HCT116 (cell line): ENCODE results near the gene SAE1. TPM values are rescaled to one million over a fixed set of nuclear protein-coding genes. Genes with fewer than 3 reads are reported as not detected.

Source experiments
- ATAC-seq: fragments of 200-7000 bp; cut with Tn5 transposase; 2 replicates; pipeline ENCODE4 v1.9.1; 2020; ENCODE audit warnings: mild to moderate bottlenecking, moderate library complexity
- BruUV-seq: library from RNA; stranded (reverse); fragments of 400-500 nt; replicated peaks from 2 replicates; lab custom pipeline; 2021; lab: Mats Ljungman, UMichigan
- CTCF ChIA-PET: fragments of 300-600 bp; sonication (Branson Sonifier 250); formaldehyde crosslinking; loops from one replicate; lab custom pipeline; 2021; ENCODE audit warnings: antibody characterized with exemption; lab: Charles Lee
- POLR2A ChIA-PET: fragments of 300-600, 350-600 bp; sonication (Branson Sonifier 250); formaldehyde crosslinking; loops from one replicate; lab custom pipeline; 2021; ENCODE audit warnings: antibody characterized with exemption; lab: Charles Lee
- RAD21 ChIA-PET, 2 experiments: fragments of 300-600 bp; sonication (Branson Sonifier 250); formaldehyde crosslinking; loops; one replicate each; lab custom pipeline; 2023; ENCODE audit warnings: low total read pairs in 2 of 2; ENCODE audit not compliant: uncharacterized antibody in 2 of 2, unreplicated experiment in 2 of 2, low non-redundant PET in 1 of 2; lab: Charles Lee
- DNase-seq: peaks from one replicate; pipeline ENCODE4 v3.0.0-alpha.2; 2010; ENCODE audit warnings: low read depth, low spot score
- H2AFZ ChIP-seq: fragments of 200-600 bp; shearing (Covaris generic), sonication (generic); 2 replicates; pipeline ENCODE4 v1.6.1; 2017; ENCODE audit warnings: low read depth, mixed run types, mixed read lengths, antibody characterized with exemption, low read length; ENCODE audit not compliant: poor library complexity, severe bottlenecking
- H3K27ac ChIP-seq: 2 replicates; pipeline ENCODE4 v1.5.1; 2012; ENCODE audit warnings: low read depth, low read length
- H3K27me3 ChIP-seq: fragments of 200-600 bp; sonication (generic); 2 replicates; pipeline ENCODE4 v1.6.1; 2016; ENCODE audit warnings: mixed run types, low read length, mixed read lengths; ENCODE audit not compliant: insufficient read depth
- H3K36me3 ChIP-seq, 2 experiments: fragments of 200-500 bp in 1 of 2; fragments of 200-600 bp in 1 of 2; sonication (Bioruptor generic) in 1 of 2; sonication (generic) in 1 of 2; 2 replicates each; pipeline versions ENCODE4 v1.5.1 to v1.6.1; 2014 to 2016; ENCODE audit warnings: low read length in 2 of 2, inconsistent platforms in 1 of 2, mixed read lengths in 1 of 2, mixed run types in 1 of 2; ENCODE audit not compliant: insufficient read depth in 2 of 2, control insufficient read depth in 1 of 2
- H3K4me1 ChIP-seq, 2 experiments: fragments of 200-600 bp in 1 of 2; sonication (generic) in 1 of 2; 2 replicates each; pipeline versions ENCODE4 v1.5.1 to v1.6.1; 2012 to 2017; ENCODE audit warnings: low read length in 2 of 2, inconsistent platforms in 1 of 2, mild to moderate bottlenecking in 1 of 2, mixed read lengths in 1 of 2, mixed run types in 1 of 2, moderate library complexity in 1 of 2; ENCODE audit not compliant: insufficient read depth in 2 of 2, control insufficient read depth in 1 of 2
- H3K4me2 ChIP-seq: fragments of 200-600 bp; sonication (generic); 2 replicates; pipeline ENCODE4 v1.6.1; 2017; ENCODE audit warnings: mixed run types, low read length, mixed read lengths
- H3K4me3 ChIP-seq, 2 experiments: fragments of 200-600 bp in 1 of 2; sonication (generic) in 1 of 2; replicated peaks in 1 of 2; 2 replicates each; pipeline ENCODE4 v1.5.1; 2011 to 2016; ENCODE audit warnings: low read length in 2 of 2, control low read depth in 1 of 2, low read depth in 1 of 2, mild to moderate bottlenecking in 1 of 2, mixed read lengths in 1 of 2, mixed run types in 1 of 2
- H3K79me2 ChIP-seq: fragments of 200-600 bp; sonication (generic); 2 replicates; pipeline ENCODE4 v1.6.1; 2017; ENCODE audit warnings: mild to moderate bottlenecking, mixed run types, low read length, moderate library complexity, mixed read lengths; ENCODE audit not compliant: insufficient read depth
- H3K9ac ChIP-seq: fragments of 200-600 bp; sonication (generic); 2 replicates; pipeline ENCODE4 v1.6.1; 2016; ENCODE audit warnings: low read length, mixed read lengths
- H3K9me2 ChIP-seq: fragments of 200-600 bp; sonication (generic), shearing (Covaris generic); 2 replicates; pipeline ENCODE4 v1.6.1; 2017; ENCODE audit warnings: mixed run types, mild to moderate bottlenecking, moderate library complexity; ENCODE audit not compliant: insufficient read depth
- H3K9me3 ChIP-seq, 2 experiments: fragments of 200-500 bp in 1 of 2; fragments of 200-600 bp in 1 of 2; sonication (Bioruptor generic) in 1 of 2; sonication (generic) in 1 of 2; 2 replicates each; pipeline ENCODE4 v1.6.1; 2014 to 2017; ENCODE audit warnings: low read length in 2 of 2, mixed read lengths in 2 of 2, inconsistent platforms in 1 of 2, low read depth in 1 of 2, mild to moderate bottlenecking in 1 of 2, mixed run types in 1 of 2, moderate library complexity in 1 of 2; ENCODE audit not compliant: control insufficient read depth in 1 of 2, insufficient read depth in 1 of 2
- H4K20me1 ChIP-seq: fragments of 200-600 bp; sonication (generic), shearing (Covaris generic); 2 replicates; pipeline ENCODE4 v1.6.1; 2017; ENCODE audit warnings: mixed run types, mild to moderate bottlenecking, moderate library complexity; ENCODE audit not compliant: insufficient read depth
- ELF1 ChIP-seq: IDR thresholded peaks from 2 replicates; pipeline ENCODE4 v1.6.1; 2012; ENCODE audit warnings: low read depth, borderline replicate concordance
- YY1 ChIP-seq: IDR thresholded peaks from 2 replicates; pipeline ENCODE4 v1.6.1; 2011; ENCODE audit warnings: low read length, low read depth, moderate library complexity, mild to moderate bottlenecking; ENCODE audit not compliant: insufficient replicate concordance; ENCODE audit errors: extremely low read depth
- ZFX ChIP-seq: fragments of 450-650 bp; IDR thresholded peaks from 2 replicates; pipeline ENCODE4 v1.6.1; 2017
- intact Hi-C: fragments of 100-400 bp; cut with micrococcal nuclease; formaldehyde crosslinking; loops from 2 replicates; pipeline ENCODE4 v1.10.0; 2022
- total RNA-seq: library from RNA; stranded (reverse); gene quantifications from one replicate; pipeline ENCODE4 v1.2.1, GENCODE V29; 2021; ENCODE audit not compliant: unreplicated experiment
- TF ChIP-seq, protein P1 (sequence below): IDR thresholded peaks from 2 replicates; pipeline ENCODE4 v1.6.1; 2012; ENCODE audit warnings: low read depth
- TF ChIP-seq, protein P2 (sequence below): IDR thresholded peaks from 2 replicates; pipeline ENCODE4 v1.6.1; 2012
- TF ChIP-seq, protein P3 (sequence below): IDR thresholded peaks from 2 replicates; pipeline ENCODE4 v1.6.1; 2011; ENCODE audit warnings: mild to moderate bottlenecking, low read length, moderate library complexity; ENCODE audit not compliant: insufficient replicate concordance; ENCODE audit errors: extremely low read depth

The SAE1 gene
- total RNA-seq, 1 experiment from 2014 or later, result 213 TPM

DNA sequence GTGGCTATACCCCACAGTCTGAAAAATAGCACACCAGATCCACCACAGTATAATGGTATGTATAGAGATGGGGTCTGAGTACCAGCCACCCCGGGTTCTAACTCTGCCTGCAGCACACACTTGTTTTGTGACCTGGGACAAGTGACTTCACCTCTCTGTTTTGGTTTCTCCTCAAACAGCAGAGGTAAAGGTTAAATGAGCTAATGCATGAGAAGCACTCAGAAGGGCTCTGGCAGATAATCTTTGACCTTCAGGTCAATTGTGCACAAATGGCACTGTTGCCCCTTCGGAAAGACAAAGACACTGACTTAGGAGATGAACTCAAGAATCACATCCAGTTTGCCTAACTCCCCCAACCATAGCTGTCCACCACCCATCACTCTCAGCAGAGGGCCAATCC, 24.8 kb upstream of the SAE1 start:
- Histone ChIP-seq H3K27me3 (no peaks in the 10 kb centered on the region), H3K4me2 (no peak overlapping the region), H3K27ac (no peak overlapping the region), H3K36me3 (peaks cover 2 to 12% of the 10 kb centered on the region in 2 experiments; a peak in 1 of 4 replicates), H2AFZ (no peak overlapping the region), H4K20me1 (no peaks in the 10 kb centered on the region), H3K4me1 (peaks cover 5 to 28% of the 10 kb centered on the region in 2 experiments), H3K9ac (no peak overlapping the region), H3K9me3 (no peaks in the 10 kb centered on the region), H3K9me2 (no peaks in the 10 kb centered on the region), H3K4me3 (no peak overlapping the region), H3K79me2 (peaks cover 65% of the 10 kb centered on the region)
- ATAC-seq (no peak), DNase-seq (no peak)
- ChIA-PET RAD21 (no interaction called here), POLR2A (no interaction called here), CTCF (interaction anchor here (0.6 kb wide), 1 partner anchor 27 kb away, joined by 3 read pairs; no protein-coding TSS in a partner anchor)
- TF ChIP-seq, protein P1, sequence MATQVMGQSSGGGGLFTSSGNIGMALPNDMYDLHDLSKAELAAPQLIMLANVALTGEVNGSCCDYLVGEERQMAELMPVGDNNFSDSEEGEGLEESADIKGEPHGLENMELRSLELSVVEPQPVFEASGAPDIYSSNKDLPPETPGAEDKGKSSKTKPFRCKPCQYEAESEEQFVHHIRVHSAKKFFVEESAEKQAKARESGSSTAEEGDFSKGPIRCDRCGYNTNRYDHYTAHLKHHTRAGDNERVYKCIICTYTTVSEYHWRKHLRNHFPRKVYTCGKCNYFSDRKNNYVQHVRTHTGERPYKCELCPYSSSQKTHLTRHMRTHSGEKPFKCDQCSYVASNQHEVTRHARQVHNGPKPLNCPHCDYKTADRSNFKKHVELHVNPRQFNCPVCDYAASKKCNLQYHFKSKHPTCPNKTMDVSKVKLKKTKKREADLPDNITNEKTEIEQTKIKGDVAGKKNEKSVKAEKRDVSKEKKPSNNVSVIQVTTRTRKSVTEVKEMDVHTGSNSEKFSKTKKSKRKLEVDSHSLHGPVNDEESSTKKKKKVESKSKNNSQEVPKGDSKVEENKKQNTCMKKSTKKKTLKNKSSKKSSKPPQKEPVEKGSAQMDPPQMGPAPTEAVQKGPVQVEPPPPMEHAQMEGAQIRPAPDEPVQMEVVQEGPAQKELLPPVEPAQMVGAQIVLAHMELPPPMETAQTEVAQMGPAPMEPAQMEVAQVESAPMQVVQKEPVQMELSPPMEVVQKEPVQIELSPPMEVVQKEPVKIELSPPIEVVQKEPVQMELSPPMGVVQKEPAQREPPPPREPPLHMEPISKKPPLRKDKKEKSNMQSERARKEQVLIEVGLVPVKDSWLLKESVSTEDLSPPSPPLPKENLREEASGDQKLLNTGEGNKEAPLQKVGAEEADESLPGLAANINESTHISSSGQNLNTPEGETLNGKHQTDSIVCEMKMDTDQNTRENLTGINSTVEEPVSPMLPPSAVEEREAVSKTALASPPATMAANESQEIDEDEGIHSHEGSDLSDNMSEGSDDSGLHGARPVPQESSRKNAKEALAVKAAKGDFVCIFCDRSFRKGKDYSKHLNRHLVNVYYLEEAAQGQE, result no peak
- TF ChIP-seq YY1, result no peak
- no peak for TF ChIP-seq ZFX
- TF ChIP-seq, protein P2, sequence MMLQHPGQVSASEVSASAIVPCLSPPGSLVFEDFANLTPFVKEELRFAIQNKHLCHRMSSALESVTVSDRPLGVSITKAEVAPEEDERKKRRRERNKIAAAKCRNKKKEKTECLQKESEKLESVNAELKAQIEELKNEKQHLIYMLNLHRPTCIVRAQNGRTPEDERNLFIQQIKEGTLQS, result no peak
- TF ChIP-seq ELF1, result no peak
- TF ChIP-seq, protein P3, sequence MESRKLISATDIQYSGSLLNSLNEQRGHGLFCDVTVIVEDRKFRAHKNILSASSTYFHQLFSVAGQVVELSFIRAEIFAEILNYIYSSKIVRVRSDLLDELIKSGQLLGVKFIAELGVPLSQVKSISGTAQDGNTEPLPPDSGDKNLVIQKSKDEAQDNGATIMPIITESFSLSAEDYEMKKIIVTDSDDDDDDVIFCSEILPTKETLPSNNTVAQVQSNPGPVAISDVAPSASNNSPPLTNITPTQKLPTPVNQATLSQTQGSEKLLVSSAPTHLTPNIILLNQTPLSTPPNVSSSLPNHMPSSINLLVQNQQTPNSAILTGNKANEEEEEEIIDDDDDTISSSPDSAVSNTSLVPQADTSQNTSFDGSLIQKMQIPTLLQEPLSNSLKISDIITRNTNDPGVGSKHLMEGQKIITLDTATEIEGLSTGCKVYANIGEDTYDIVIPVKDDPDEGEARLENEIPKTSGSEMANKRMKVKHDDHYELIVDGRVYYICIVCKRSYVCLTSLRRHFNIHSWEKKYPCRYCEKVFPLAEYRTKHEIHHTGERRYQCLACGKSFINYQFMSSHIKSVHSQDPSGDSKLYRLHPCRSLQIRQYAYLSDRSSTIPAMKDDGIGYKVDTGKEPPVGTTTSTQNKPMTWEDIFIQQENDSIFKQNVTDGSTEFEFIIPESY, result no peak
- BruUV-seq, result no TSS peak
- intact Hi-C loops, result no loop called here
